Activated naive CD8-positive, alpha-beta T cell treated with anti-CD3 and anti-CD28 coated beads for 36 hours (primary cell): Measurements from ENCODE around the gene PRSS8. TPM values are rescaled to one million over a fixed set of nuclear protein-coding genes. Genes with fewer than 3 reads are reported as not detected.
"Not testable (repeated sequence)": the region's sequence is repeated elsewhere in the genome, so short reads cannot be mapped to it uniquely, and the experiment has no call there.

Experiments used
- DNase-seq: peaks from one replicate; pipeline ENCODE4 v3.0.0; 2021
- H3K27ac Mint-ChIP-seq: one replicate; pipeline ENCODE4 v1.8.0; 2022; ENCODE audit warnings: mild to moderate bottlenecking, moderate library complexity, mixed read lengths
- H3K27me3 Mint-ChIP-seq: one replicate; pipeline ENCODE4 v1.8.0; 2022; ENCODE audit warnings: mild to moderate bottlenecking, mixed read lengths
- H3K36me3 Mint-ChIP-seq: one replicate; pipeline ENCODE4 v1.8.0; 2021; ENCODE audit warnings: mild to moderate bottlenecking, mixed read lengths
- H3K4me1 Mint-ChIP-seq: one replicate; pipeline ENCODE4 v1.8.0; 2021; ENCODE audit warnings: mixed read lengths
- H3K4me3 Mint-ChIP-seq: one replicate; pipeline ENCODE4 v1.8.0; 2022; ENCODE audit warnings: mild to moderate bottlenecking, moderate library complexity, mixed read lengths
- H3K9me3 Mint-ChIP-seq: one replicate; pipeline ENCODE4 v1.8.0; 2022; ENCODE audit warnings: mixed read lengths
- total RNA-seq, 2 experiments: library from RNA; stranded (reverse); gene quantifications; one replicate each; pipeline ENCODE4 v1.2.3, GENCODE V29; 2021

PRSS8 gene
- not detected for total RNA-seq

GRCh38 chr16:31135535-31136286 is at the start of gene PRSS8:
Gene PRSS8 (minus strand): TSS chr16:31135727. CDS start chr16:31135498, 229 bp downstream.
- no peak for DNase-seq

DNA sequence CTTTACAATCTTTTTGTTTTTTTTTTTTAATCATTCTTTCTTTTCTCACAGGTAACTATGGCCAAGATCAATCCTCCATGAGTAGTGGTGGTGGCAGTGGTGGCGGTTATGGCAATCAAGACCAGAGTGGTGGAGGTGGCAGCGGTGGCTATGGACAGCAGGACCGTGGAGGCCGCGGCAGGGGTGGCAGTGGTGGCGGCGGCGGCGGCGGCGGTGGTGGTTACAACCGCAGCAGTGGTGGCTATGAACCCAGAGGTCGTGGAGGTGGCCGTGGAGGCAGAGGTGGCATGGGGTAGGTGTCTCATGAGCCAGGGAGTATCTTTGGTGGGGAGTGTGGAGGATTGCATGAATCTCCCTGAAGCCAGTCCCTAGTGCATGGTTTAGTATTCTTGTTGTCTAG is 49.4 kb upstream of the PRSS8 start:
- H3K36me3 Mint-ChIP-seq: peaks cover 93% of the 10 kb centered on the region
- H3K27me3 Mint-ChIP-seq: peaks cover 11% of the 10 kb centered on the region
- H3K4me3 Mint-ChIP-seq: peak overlapping the region; percentile 42
- peak overlapping the region; percentile 67 for H3K27ac Mint-ChIP-seq
- H3K4me1 Mint-ChIP-seq: peaks cover 74% of the 10 kb centered on the region
- no peaks in the 10 kb centered on the region for H3K9me3 Mint-ChIP-seq
- DNase-seq: no peak

More at GRCh38 chr16:31135535-31136286, at the start of gene PRSS8:
- H3K4me3 Mint-ChIP-seq: no peak within 1 kb of the TSS
- H3K9me3 Mint-ChIP-seq: no peaks in the 10 kb centered on the region
- no peaks in the 10 kb centered on the region for H3K27me3 Mint-ChIP-seq
- no peak within 1 kb of the TSS for H3K27ac Mint-ChIP-seq
- H3K4me1 Mint-ChIP-seq: no peaks in the 10 kb centered on the region
- H3K36me3 Mint-ChIP-seq: no peaks in the 10 kb centered on the region

- H3K36me3 Mint-ChIP-seq: peaks cover 84% of the 10 kb centered on the region
- peaks cover 12% of the 10 kb centered on the region for H3K27me3 Mint-ChIP-seq
- H3K4me1 Mint-ChIP-seq: peaks cover 70% of the 10 kb centered on the region
- DNase-seq: no peak
- H3K4me3 Mint-ChIP-seq: peak overlapping the region; percentile 97
- H3K9me3 Mint-ChIP-seq: no peaks in the 10 kb centered on the region
- H3K27ac Mint-ChIP-seq: peak overlapping the region; percentile 100
These were observed 48.2 kb upstream of the PRSS8 start for GRCh38 chr16:31183432-31184428.

DNA sequence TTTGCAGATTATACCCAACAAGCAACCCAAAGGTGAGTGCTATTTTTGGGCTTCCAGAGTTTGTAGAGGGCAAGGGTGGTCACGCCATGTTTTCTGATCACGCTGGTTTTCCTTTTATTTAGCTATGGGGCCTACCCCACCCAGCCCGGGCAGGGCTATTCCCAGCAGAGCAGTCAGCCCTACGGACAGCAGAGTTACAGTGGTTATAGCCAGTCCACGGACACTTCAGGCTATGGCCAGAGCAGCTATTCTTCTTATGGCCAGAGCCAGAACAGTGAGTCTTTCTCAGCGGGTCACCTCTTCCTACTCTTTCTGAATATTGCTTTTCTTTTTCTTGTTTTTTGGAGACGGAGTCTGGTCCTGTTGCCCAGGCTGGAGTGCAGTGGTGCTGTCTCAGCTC is 46.9 kb upstream of the PRSS8 start:
- DNase-seq: no peak
- peaks cover 72% of the 10 kb centered on the region for H3K36me3 Mint-ChIP-seq
- H3K4me3 Mint-ChIP-seq: peak overlapping the region; percentile 97
- H3K27ac Mint-ChIP-seq: peak overlapping the region; percentile 100
- peaks cover 12% of the 10 kb centered on the region for H3K27me3 Mint-ChIP-seq
- peaks cover 65% of the 10 kb centered on the region for H3K4me1 Mint-ChIP-seq
- no peaks in the 10 kb centered on the region for H3K9me3 Mint-ChIP-seq

DNA sequence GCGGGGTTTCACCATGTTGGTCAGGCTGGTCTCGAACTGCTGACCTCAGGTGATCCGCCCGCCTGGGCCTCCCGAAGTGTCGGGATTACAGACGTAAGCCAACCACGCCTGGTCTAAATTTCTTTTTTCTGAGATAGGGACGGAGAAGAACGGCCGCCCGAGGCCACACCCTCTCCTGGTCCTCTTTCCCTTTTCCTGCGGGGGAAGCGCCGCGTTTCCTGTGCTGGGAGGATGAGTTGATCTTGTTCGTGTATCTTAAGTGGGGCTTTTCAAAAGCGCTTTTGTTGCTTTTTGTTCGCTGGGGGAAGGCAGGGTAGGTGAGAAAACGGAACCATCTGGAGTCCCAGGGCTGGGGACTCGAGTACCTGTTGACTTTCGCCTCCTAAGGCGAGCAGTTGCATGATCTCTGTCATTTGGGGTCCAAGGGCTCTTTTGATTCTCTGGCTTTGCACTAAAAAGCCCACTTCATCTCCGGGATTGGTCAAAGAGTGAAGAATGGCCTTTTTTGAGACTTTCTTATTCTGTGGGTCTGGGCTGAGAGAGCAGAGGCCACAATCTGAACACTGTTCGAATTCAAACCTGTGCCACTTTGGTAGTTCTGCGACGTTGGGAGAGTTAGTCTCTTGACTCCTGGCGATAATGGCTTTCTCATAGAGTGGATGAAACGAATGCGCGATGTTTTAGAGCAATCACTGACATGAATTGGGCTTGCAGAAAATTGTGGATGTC is 45.7 kb upstream of the PRSS8 start:
- peaks cover 60% of the 10 kb centered on the region for H3K4me1 Mint-ChIP-seq
- H3K36me3 Mint-ChIP-seq: peaks cover 60% of the 10 kb centered on the region
- peak; percentile 36 for DNase-seq

GRCh38 chr16:31179747-31180459 is 44.4 kb upstream of the PRSS8 start, which contains the start of gene FUS:
Gene FUS (plus strand): TSS chr16:31180139. CDS start chr16:31180215, 76 bp downstream.
- Mint-ChIP-seq H3K9me3 (no peaks in the 10 kb centered on the region), H3K4me1 (peaks cover 46% of the 10 kb centered on the region), H3K27me3 (peaks cover 12% of the 10 kb centered on the region), H3K27ac (peak within 1 kb of the TSS; percentile 100), H3K4me3 (peak within 1 kb of the TSS; percentile 97), H3K36me3 (peaks cover 47% of the 10 kb centered on the region)
- DNase-seq: peak; percentile 91

More for the DNA sequence above, 45.7 kb upstream of the PRSS8 start:
- Mint-ChIP-seq H3K27me3 (peaks cover 12% of the 10 kb centered on the region), H3K9me3 (no peaks in the 10 kb centered on the region), H3K27ac (peak overlapping the region; percentile 100), H3K4me3 (peak overlapping the region; percentile 97)

DNA sequence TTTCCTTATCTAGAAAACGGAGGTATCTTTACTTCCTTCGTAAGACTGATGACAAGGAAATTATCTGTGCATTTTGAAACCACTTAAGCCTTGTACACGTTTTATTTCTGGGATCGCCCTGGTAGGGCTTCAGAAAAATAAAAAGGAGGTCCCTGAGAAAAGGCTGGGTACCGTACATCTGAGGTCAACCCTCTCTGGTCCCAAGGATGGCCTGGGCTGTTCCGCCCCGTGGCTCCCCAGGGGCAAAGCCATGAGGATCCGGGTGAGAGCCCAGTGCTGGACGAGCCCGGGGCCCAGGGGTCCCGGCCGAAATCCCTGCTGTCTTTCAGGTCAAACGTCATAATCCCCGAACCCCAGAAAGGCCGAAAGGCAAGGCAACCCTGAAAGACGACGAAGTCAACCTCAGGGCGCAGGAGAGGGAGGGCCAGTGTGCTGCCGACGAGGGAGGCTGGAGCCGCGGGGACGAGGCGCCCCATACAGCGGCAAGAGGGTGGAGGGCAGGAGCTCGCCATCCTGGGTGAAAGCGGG is 43.8 kb upstream of the PRSS8 start:
- Mint-ChIP-seq H3K9me3 (no peaks in the 10 kb centered on the region), H3K4me3 (peak overlapping the region; percentile 97), H3K27ac (peak overlapping the region; percentile 100), H3K36me3 (peaks cover 42% of the 10 kb centered on the region), H3K4me1 (peaks cover 42% of the 10 kb centered on the region), H3K27me3 (peaks cover 12% of the 10 kb centered on the region)
- no peak for DNase-seq

DNA sequence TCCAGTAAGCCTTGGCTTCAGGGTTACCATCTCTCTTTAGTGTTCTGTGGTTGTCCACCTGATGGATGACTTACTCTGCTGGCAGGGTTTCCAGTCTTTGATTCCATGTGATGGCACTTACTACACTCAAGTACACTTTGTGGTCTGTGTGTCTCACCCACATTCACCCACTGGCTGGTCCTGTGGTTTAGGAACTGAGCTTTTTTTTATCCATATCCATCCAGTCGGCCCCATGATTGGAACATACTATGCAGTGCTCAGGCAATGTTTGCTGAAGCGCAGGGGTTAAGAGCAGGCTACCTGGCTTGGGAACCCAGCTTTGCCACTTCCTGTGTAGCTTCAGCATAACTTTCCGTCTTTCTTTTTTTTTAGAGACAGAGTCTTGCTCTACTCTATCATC is 41.6 kb upstream of the PRSS8 start:
- Mint-ChIP-seq H3K9me3 (no peaks in the 10 kb centered on the region), H3K36me3 (peaks cover 22% of the 10 kb centered on the region), H3K27ac (peak overlapping the region; percentile 69), H3K4me3 (peak overlapping the region; percentile 35), H3K27me3 (peaks cover 12% of the 10 kb centered on the region), H3K4me1 (peaks cover 22% of the 10 kb centered on the region)
- DNase-seq: peak; percentile 58

DNA sequence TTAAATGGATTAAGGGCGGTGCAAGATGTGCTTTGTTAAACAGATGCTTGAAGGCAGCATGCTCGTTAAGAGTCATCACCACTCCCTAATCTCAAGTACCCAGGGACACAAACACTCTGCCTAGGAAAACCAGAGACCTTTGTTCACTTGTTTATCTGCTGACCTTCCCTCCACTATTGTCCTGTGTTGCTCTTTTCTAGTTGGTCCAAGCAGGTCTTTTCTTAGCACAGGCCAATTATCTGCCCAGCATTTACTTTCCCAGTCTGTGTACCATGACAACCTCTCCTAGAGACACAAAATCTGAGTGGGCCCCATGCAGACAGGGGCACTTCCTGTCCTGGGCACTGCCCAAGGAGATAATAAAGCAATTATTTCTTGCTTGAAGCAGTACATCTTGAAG is 34.5 kb upstream of the PRSS8 start:
- not testable (repeated sequence) for H3K36me3 Mint-ChIP-seq, H3K9me3 Mint-ChIP-seq, H3K4me3 Mint-ChIP-seq, H3K4me1 Mint-ChIP-seq, H3K27ac Mint-ChIP-seq, H3K27me3 Mint-ChIP-seq, DNase-seq

DNA sequence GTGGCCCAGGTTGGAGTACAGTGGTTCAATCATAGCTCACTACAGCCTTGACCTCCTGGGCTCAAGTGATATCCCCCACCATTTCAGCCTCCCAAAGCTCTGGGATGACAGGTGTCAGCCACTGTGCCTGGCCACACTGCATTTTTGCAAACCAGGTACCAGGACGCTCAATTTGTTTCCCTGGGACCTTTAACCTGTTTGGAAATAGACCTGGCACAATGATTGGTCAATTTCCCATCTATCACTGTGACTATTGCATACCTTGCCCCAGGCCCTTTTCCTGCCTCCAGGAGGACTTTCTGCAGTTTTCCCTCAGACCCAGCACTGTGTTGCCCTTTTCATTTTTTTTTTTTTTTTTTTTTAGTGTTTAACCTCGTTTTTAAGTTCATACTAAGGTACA is 33.3 kb upstream of the PRSS8 start:
- Mint-ChIP-seq H3K36me3 (no peaks in the 10 kb centered on the region), H3K4me1 (no peaks in the 10 kb centered on the region), H3K27ac (no peak overlapping the region), H3K4me3 (no peak overlapping the region), H3K9me3 (no peaks in the 10 kb centered on the region), H3K27me3 (no peaks in the 10 kb centered on the region)
- no peak for DNase-seq

- H3K27me3 Mint-ChIP-seq: no peaks in the 10 kb centered on the region
These were observed 31.8 kb upstream of the PRSS8 start for GRCh38 chr16:31167315-31167714.

GRCh38 chr16:31157136-31157535 is 21.6 kb upstream of the PRSS8 start:
- no peaks in the 10 kb centered on the region for H3K9me3 Mint-ChIP-seq
- no peak for DNase-seq
- H3K4me3 Mint-ChIP-seq: peak overlapping the region; percentile 32
- peaks cover 3% of the 10 kb centered on the region for H3K27me3 Mint-ChIP-seq
- H3K27ac Mint-ChIP-seq: no peak overlapping the region
- H3K36me3 Mint-ChIP-seq: no peaks in the 10 kb centered on the region
- peaks cover 6% of the 10 kb centered on the region for H3K4me1 Mint-ChIP-seq

More at GRCh38 chr16:31167315-31167714, 31.8 kb upstream of the PRSS8 start:
- Mint-ChIP-seq H3K4me3 (no peak overlapping the region), H3K36me3 (no peaks in the 10 kb centered on the region), H3K27ac (no peak overlapping the region), H3K9me3 (no peaks in the 10 kb centered on the region), H3K4me1 (no peaks in the 10 kb centered on the region)
- no peak for DNase-seq

- H3K4me3 Mint-ChIP-seq, H3K27ac Mint-ChIP-seq, H3K36me3 Mint-ChIP-seq: not testable (repeated sequence)
These were observed 15.4 kb upstream of the PRSS8 start for GRCh38 chr16:31150976-31151375.

More at GRCh38 chr16:31150976-31151375, 15.4 kb upstream of the PRSS8 start:
- H3K4me1 Mint-ChIP-seq, H3K9me3 Mint-ChIP-seq, H3K27me3 Mint-ChIP-seq, DNase-seq: not testable (repeated sequence)
